OCI-LY3 (cell line): ENCODE measurements around the gene FBLN7.
"Not testable (repeated sequence)": the region's sequence is repeated elsewhere in the genome, so short reads cannot be mapped to it uniquely, and the experiment has no call there.

Source experiments
- H2AFZ ChIP-seq: fragments of 200-600, 300-600 bp; shearing (Covaris generic); 2 replicates; pipeline ENCODE4 v1.6.0; 2014; ENCODE audit warnings: antibody characterized with exemption, low read depth, low read length
- H3K27ac ChIP-seq: fragments of 200-600, 300-600 bp; sonication (generic); 2 replicates; pipeline ENCODE4 v1.5.1; 2014; ENCODE audit warnings: mild to moderate bottlenecking, low read length, moderate library complexity, mixed read lengths
- H3K27me3 ChIP-seq: fragments of 200-600, 300-600 bp; sonication (generic); 2 replicates; pipeline ENCODE4 v1.6.1; 2014; ENCODE audit warnings: low read depth, low read length, mixed read lengths
- H3K36me3 ChIP-seq: fragments of 200-600, 300-600 bp; sonication (generic); replicated peaks from 2 replicates; pipeline ENCODE3; 2014; ENCODE audit warnings: low read depth, low read length, mixed read lengths
- H3K4me1 ChIP-seq: fragments of 300-600, 200-600 bp; sonication (generic); 2 replicates; pipeline ENCODE4 v1.6.1; 2014; ENCODE audit warnings: low read length, mixed read lengths
- H3K4me2 ChIP-seq: fragments of 200-600, 300-600 bp; sonication (generic); 2 replicates; pipeline ENCODE4 v1.6.1; 2014; ENCODE audit warnings: low read length, mixed read lengths
- H3K4me3 ChIP-seq: fragments of 300-600, 200-600 bp; sonication (generic); 2 replicates; pipeline ENCODE4 v1.5.1; 2014; ENCODE audit warnings: antibody characterized with exemption, mild to moderate bottlenecking, low read length, moderate library complexity
- H3K79me2 ChIP-seq: fragments of 300-600, 200-600 bp; shearing (Covaris generic); 2 replicates; pipeline ENCODE4 v1.6.1; 2014; ENCODE audit warnings: mild to moderate bottlenecking, low read length, mixed read lengths
- H3K9ac ChIP-seq: fragments of 300-600, 200-600 bp; shearing (Covaris generic); 2 replicates; pipeline ENCODE4 v1.6.0; 2014; ENCODE audit warnings: mild to moderate bottlenecking, low read length, moderate library complexity
- H3K9me3 ChIP-seq: fragments of 200-600, 300-600 bp; shearing (Covaris generic); 2 replicates; pipeline ENCODE4 v1.6.1; 2014; ENCODE audit warnings: low read length, mixed read lengths; ENCODE audit not compliant: insufficient read depth
- H4K20me1 ChIP-seq: fragments of 200-600, 300-600 bp; sonication (generic); 2 replicates; pipeline ENCODE4 v1.6.1; 2016; ENCODE audit warnings: low read length, mixed read lengths; ENCODE audit not compliant: insufficient read depth
- CTCF ChIP-seq: fragments of 200-600, 300-600 bp; sonication (generic); IDR thresholded peaks from 2 replicates; pipeline ENCODE4 v1.5.1; 2014; ENCODE audit warnings: antibody characterized with exemption, low read length, low read depth
- EZH2phosphoT487 ChIP-seq: fragments of 200-600 bp; shearing (Covaris generic); IDR thresholded peaks from 2 replicates; pipeline ENCODE4 v1.6.1; 2018; ENCODE audit warnings: antibody characterized with exemption, mixed run types, low read depth

Gene FBLN7

GRCh38 chr2:112201696-112202430 lies 63.7 kb downstream of the FBLN7 start:
- H3K9ac ChIP-seq = no peak overlapping the region
- H3K4me2 ChIP-seq = no peak overlapping the region
- no peak overlapping the region for H2AFZ ChIP-seq
- no peaks in the 10 kb centered on the region for H3K27me3 ChIP-seq
- H4K20me1 ChIP-seq = no peaks in the 10 kb centered on the region
- no peak for TF ChIP-seq EZH2phosphoT487
- no peak for TF ChIP-seq CTCF
- peaks cover 10% of the 10 kb centered on the region for H3K9me3 ChIP-seq
- no peak overlapping the region for H3K27ac ChIP-seq
- no peak overlapping the region for H3K4me3 ChIP-seq
- H3K36me3 ChIP-seq = peaks cover 3% of the 10 kb centered on the region
- no peaks in the 10 kb centered on the region for H3K79me2 ChIP-seq
- H3K4me1 ChIP-seq = no peaks in the 10 kb centered on the region

- no peaks in the 10 kb centered on the region for H3K27me3 ChIP-seq
- H4K20me1 ChIP-seq = no peaks in the 10 kb centered on the region
- no peak for TF ChIP-seq EZH2phosphoT487
- TF ChIP-seq CTCF = no peak
- no peak overlapping the region for H3K27ac ChIP-seq
- H2AFZ ChIP-seq = no peak overlapping the region
- H3K4me3 ChIP-seq = no peak overlapping the region
- H3K4me1 ChIP-seq = no peaks in the 10 kb centered on the region
- H3K9ac ChIP-seq = no peak overlapping the region
- no peaks in the 10 kb centered on the region for H3K79me2 ChIP-seq
- H3K9me3 ChIP-seq = peaks cover 10% of the 10 kb centered on the region
- H3K4me2 ChIP-seq = no peak overlapping the region
- H3K36me3 ChIP-seq = peaks cover 8% of the 10 kb centered on the region
Observed at GRCh38 chr2:112204411-112204810, 66.2 kb downstream of the FBLN7 start.

GRCh38 chr2:112207905-112208304 lies 69.7 kb downstream of the FBLN7 start:
- Histone ChIP-seq H3K9me3 (peaks cover 10% of the 10 kb centered on the region), H3K36me3 (peaks cover 28% of the 10 kb centered on the region)
- H3K4me3 ChIP-seq, H3K4me1 ChIP-seq, H4K20me1 ChIP-seq, H3K9ac ChIP-seq, H3K4me2 ChIP-seq, H2AFZ ChIP-seq, H3K79me2 ChIP-seq, H3K27ac ChIP-seq, H3K27me3 ChIP-seq: not testable (repeated sequence)

GRCh38 chr2:112216167-112216566 lies 78.0 kb downstream of the FBLN7 start:
- Histone ChIP-seq H3K79me2 (no peaks in the 10 kb centered on the region), H3K9ac (no peak overlapping the region), H3K27ac (no peak overlapping the region), H3K36me3 (peaks cover 29% of the 10 kb centered on the region), H3K27me3 (no peaks in the 10 kb centered on the region), H3K4me3 (no peak overlapping the region), H3K4me2 (no peak overlapping the region), H2AFZ (no peak overlapping the region), H3K4me1 (peaks cover 4% of the 10 kb centered on the region; the same call in 1 of the 2 replicates), H4K20me1 (no peaks in the 10 kb centered on the region), H3K9me3 (no peaks in the 10 kb centered on the region)
- no peak for TF ChIP-seq EZH2phosphoT487
- no peak for TF ChIP-seq CTCF
